Activated naive CD4-positive, alpha-beta T cell treated with anti-CD3 and anti-CD28 coated beads, Interleukin-2, amount 10 ng/mL, durations not matched to agents 7 days and 5 days (primary cell): ENCODE data around the gene GRAMD4.

Experiments used
- CTCF ChIA-PET: fragments of 350-600 bp; sonication (Branson Sonifier 250); formaldehyde crosslinking; loops from one replicate; lab custom pipeline; 2021; ENCODE audit warnings: antibody characterized with exemption; lab: Charles Lee
- DNase-seq: peaks from one replicate; pipeline ENCODE4 v3.0.0-alpha.2; 2020
- H3K27ac Mint-ChIP-seq: one replicate; pipeline ENCODE4 v1.8.0; 2021; ENCODE audit warnings: mild to moderate bottlenecking, moderate library complexity, mixed read lengths
- H3K27me3 Mint-ChIP-seq: one replicate; pipeline ENCODE4 v1.8.0; 2021; ENCODE audit warnings: mild to moderate bottlenecking, mixed read lengths
- H3K36me3 Mint-ChIP-seq: one replicate; pipeline ENCODE4 v1.8.0; 2021; ENCODE audit warnings: mixed read lengths
- H3K4me1 Mint-ChIP-seq: one replicate; pipeline ENCODE4 v1.8.0; 2021; ENCODE audit warnings: mixed read lengths
- H3K4me3 Mint-ChIP-seq: one replicate; pipeline ENCODE4 v1.8.0; 2021; ENCODE audit warnings: mild to moderate bottlenecking, moderate library complexity, mixed read lengths
- H3K9me3 Mint-ChIP-seq: one replicate; pipeline ENCODE4 v1.8.0; 2021; ENCODE audit warnings: mixed read lengths

Gene GRAMD4

GRCh38 chr22:46598737-46599424, 21.3 kb upstream of the GRAMD4 start:
- no peak overlapping the region for H3K27ac Mint-ChIP-seq
- no peak overlapping the region for H3K4me3 Mint-ChIP-seq
- H3K36me3 Mint-ChIP-seq, result peaks cover 3% of the 10 kb centered on the region

DNA sequence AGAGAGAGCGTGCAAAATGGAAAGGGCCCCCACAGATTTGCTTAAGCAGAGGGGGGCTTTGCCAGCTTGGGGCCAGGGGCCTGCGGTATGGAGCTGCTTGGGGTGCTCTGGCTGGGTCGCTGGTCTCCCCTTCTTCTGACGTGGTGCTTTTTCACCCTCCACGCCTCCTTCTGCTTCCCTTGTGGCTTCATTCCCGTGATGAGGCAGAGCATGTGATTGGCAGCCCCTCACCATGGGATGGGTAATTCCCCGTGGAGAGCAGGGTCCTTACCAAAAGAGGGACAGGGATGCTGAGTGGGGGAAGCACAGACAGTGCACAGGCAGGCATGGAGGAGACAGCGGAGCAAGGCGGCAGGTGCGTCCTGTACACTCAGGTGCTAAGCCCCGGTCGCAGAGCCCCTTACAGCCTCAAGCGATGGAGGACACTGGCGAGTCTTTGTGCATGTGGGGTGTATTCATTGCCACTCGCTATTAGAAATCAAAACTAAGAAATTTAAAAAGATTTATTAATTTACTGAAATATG, 19.9 kb upstream of the GRAMD4 start:
- no peak overlapping the region for H3K4me3 Mint-ChIP-seq
- H3K4me1 Mint-ChIP-seq, result peaks cover 19% of the 10 kb centered on the region
- no peak overlapping the region for H3K27ac Mint-ChIP-seq
- CTCF ChIA-PET, result no interaction called here
- peaks cover 23% of the 10 kb centered on the region for H3K27me3 Mint-ChIP-seq
- H3K9me3 Mint-ChIP-seq, result peaks cover 1% of the 10 kb centered on the region
- peaks cover 6% of the 10 kb centered on the region for H3K36me3 Mint-ChIP-seq
- DNase-seq, result no peak

More at GRCh38 chr22:46598737-46599424, 21.3 kb upstream of the GRAMD4 start:
- CTCF ChIA-PET, result no interaction called here
- Mint-ChIP-seq H3K4me1 (peaks cover 20% of the 10 kb centered on the region), H3K27me3 (peaks cover 23% of the 10 kb centered on the region), H3K9me3 (no peaks in the 10 kb centered on the region)
- no peak for DNase-seq

DNA sequence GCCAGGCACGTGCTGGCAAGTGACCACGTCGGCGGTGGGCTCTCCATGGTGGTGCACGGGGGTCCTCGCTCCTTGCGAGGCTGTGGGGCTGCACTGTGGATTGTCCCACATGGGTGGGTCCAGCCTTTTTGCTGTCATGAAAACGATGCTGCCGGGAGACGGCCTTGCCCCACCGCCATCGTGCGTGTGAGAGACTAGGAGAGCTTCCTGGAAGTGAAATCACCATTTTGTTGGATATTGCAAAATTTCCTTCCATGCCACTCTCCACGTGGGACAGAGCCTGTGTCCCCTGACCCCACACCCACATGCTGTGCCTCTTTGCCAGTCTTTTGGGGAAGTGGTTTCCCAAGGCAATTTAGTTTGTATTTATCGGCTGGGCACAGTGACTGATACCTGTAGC, 18.2 kb upstream of the GRAMD4 start:
- Mint-ChIP-seq H3K27me3 (peaks cover 23% of the 10 kb centered on the region), H3K9me3 (peaks cover 1% of the 10 kb centered on the region), H3K4me3 (no peak overlapping the region), H3K27ac (no peak overlapping the region), H3K4me1 (peaks cover 23% of the 10 kb centered on the region), H3K36me3 (peaks cover 6% of the 10 kb centered on the region)
- CTCF ChIA-PET, result no interaction called here
- DNase-seq, result no peak

DNA sequence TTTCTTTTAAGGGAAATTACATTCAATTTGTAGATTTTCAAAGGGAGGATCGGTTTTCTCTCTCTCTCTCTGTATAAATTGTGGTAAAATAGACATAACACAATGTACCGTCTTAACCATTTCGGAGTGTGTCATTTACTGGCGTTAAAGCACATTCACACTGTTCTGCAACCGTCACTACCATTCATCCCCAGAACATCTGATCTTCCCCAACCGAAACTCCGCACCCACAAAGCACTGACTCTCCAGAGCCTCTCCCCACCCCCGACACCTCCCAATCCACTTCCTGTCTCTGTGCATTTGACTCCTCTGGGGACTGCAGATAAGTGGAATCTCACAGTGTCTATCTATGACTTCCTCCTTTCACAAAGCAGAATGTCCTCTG, 15.9 kb upstream of the GRAMD4 start:
- DNase-seq, result peak; percentile 84
- Mint-ChIP-seq H3K4me1 (peaks cover 24% of the 10 kb centered on the region), H3K4me3 (peak overlapping the region; percentile 71), H3K9me3 (peaks cover 1% of the 10 kb centered on the region), H3K36me3 (peaks cover 6% of the 10 kb centered on the region), H3K27me3 (peaks cover 16% of the 10 kb centered on the region), H3K27ac (peak overlapping the region; percentile 94)
- CTCF ChIA-PET, result no interaction called here

GRCh38 chr22:46605117-46605516, 15.1 kb upstream of the GRAMD4 start:
- CTCF ChIA-PET, result no interaction called here
- no peak for DNase-seq
- Mint-ChIP-seq H3K27ac (no peak overlapping the region), H3K4me1 (peaks cover 25% of the 10 kb centered on the region), H3K4me3 (no peak overlapping the region), H3K27me3 (peaks cover 10% of the 10 kb centered on the region), H3K36me3 (peaks cover 6% of the 10 kb centered on the region), H3K9me3 (peaks cover 1% of the 10 kb centered on the region)

GRCh38 chr22:46606886-46607285, 13.3 kb upstream of the GRAMD4 start:
- peaks cover 33% of the 10 kb centered on the region for H3K4me1 Mint-ChIP-seq
- H3K27ac Mint-ChIP-seq, result no peak overlapping the region
- CTCF ChIA-PET, result no interaction called here
- DNase-seq, result no peak
- no peak overlapping the region for H3K4me3 Mint-ChIP-seq
- peaks cover 1% of the 10 kb centered on the region for H3K9me3 Mint-ChIP-seq
- H3K27me3 Mint-ChIP-seq, result no peaks in the 10 kb centered on the region
- H3K36me3 Mint-ChIP-seq, result peaks cover 6% of the 10 kb centered on the region

- CTCF ChIA-PET, result no interaction called here
- H3K9me3 Mint-ChIP-seq, result peaks cover 1% of the 10 kb centered on the region
- peaks cover 40% of the 10 kb centered on the region for H3K4me1 Mint-ChIP-seq
- peaks cover 6% of the 10 kb centered on the region for H3K36me3 Mint-ChIP-seq
- no peak overlapping the region for H3K27ac Mint-ChIP-seq
- no peaks in the 10 kb centered on the region for H3K27me3 Mint-ChIP-seq
- no peak overlapping the region for H3K4me3 Mint-ChIP-seq
- DNase-seq, result no peak
These were observed 12.6 kb upstream of the GRAMD4 start for GRCh38 chr22:46607483-46608114.

DNA sequence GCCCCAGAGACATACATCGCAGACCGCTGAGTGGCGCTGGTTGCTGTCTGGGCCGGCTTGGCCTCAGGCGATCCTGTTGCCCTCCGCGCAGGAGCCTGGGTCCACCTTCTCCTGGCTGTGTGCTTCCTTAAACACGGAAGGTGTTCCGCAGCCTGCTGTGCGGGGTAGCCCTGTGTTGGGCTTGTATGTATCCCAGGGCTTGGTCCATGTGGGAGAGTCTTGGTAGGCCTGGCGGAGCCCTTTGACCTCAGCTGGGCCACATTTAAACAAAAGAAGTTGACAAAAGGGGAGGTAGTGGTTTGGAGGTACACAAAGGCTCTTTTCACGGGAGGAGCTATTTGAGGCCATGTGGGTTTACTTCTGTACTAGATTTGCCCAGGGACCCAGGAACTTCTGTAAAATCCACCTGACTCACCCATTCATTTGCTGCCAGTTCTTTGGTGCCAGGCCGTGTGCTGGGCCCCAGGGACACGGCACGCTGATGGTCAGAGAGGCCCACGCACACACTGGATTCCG, 11.0 kb upstream of the GRAMD4 start:
- CTCF ChIA-PET, result interaction anchor here (1.0 kb wide), 1 partner anchor 45 kb away, joined by 3 read pairs; no protein-coding TSS in a partner anchor
- Mint-ChIP-seq H3K27ac (no peak overlapping the region), H3K4me3 (no peak overlapping the region)

GRCh38 chr22:46609724-46610201, 10.4 kb upstream of the GRAMD4 start:
- H3K9me3 Mint-ChIP-seq, result peaks cover 1% of the 10 kb centered on the region
- H3K27ac Mint-ChIP-seq, result no peak overlapping the region
- CTCF ChIA-PET, result interaction anchor here (1.0 kb wide), 1 partner anchor 46 kb away, joined by 3 read pairs; no protein-coding TSS in a partner anchor
- no peaks in the 10 kb centered on the region for H3K27me3 Mint-ChIP-seq
- DNase-seq, result no peak
- H3K4me1 Mint-ChIP-seq, result peaks cover 50% of the 10 kb centered on the region
- H3K36me3 Mint-ChIP-seq, result peaks cover 4% of the 10 kb centered on the region
- no peak overlapping the region for H3K4me3 Mint-ChIP-seq

More for the DNA sequence above, 11.0 kb upstream of the GRAMD4 start:
- Mint-ChIP-seq H3K27me3 (no peaks in the 10 kb centered on the region), H3K9me3 (peaks cover 1% of the 10 kb centered on the region), H3K36me3 (peaks cover 4% of the 10 kb centered on the region), H3K4me1 (peaks cover 48% of the 10 kb centered on the region)
- no peak for DNase-seq

GRCh38 chr22:46610356-46610755, 9.8 kb upstream of the GRAMD4 start:
- CTCF ChIA-PET, result no interaction called here
- Mint-ChIP-seq H3K36me3 (peaks cover 4% of the 10 kb centered on the region), H3K9me3 (no peaks in the 10 kb centered on the region), H3K4me3 (no peak overlapping the region), H3K4me1 (peaks cover 49% of the 10 kb centered on the region), H3K27me3 (no peaks in the 10 kb centered on the region), H3K27ac (no peak overlapping the region)
- DNase-seq, result no peak

- Mint-ChIP-seq H3K27ac (no peak overlapping the region), H3K36me3 (peaks cover 4% of the 10 kb centered on the region), H3K4me1 (peaks cover 48% of the 10 kb centered on the region), H3K27me3 (no peaks in the 10 kb centered on the region), H3K4me3 (no peak overlapping the region), H3K9me3 (no peaks in the 10 kb centered on the region)
- no peak for DNase-seq
- CTCF ChIA-PET, result interaction anchor here (2.2 kb wide), 1 partner anchor 48 kb away, joined by 10 read pairs; no protein-coding TSS in a partner anchor
These were observed 9.0 kb upstream of the GRAMD4 start for GRCh38 chr22:46611189-46611588.

GRCh38 chr22:46612341-46612903, 7.8 kb upstream of the GRAMD4 start:
- Mint-ChIP-seq H3K4me3 (peak overlapping the region; percentile 85), H3K27me3 (peaks cover 2% of the 10 kb centered on the region), H3K4me1 (peaks cover 46% of the 10 kb centered on the region), H3K27ac (peak overlapping the region; percentile 98), H3K36me3 (peaks cover 4% of the 10 kb centered on the region), H3K9me3 (no peaks in the 10 kb centered on the region)
- DNase-seq, result no peak
- CTCF ChIA-PET, result interaction anchor here (1.1 to 2.2 kb wide), 4 partner anchors 11 to 49 kb away, joined by 3 to 10 read pairs (median 4); no protein-coding TSS in a partner anchor

- H3K27me3 Mint-ChIP-seq, result peaks cover 7% of the 10 kb centered on the region
- H3K36me3 Mint-ChIP-seq, result peaks cover 4% of the 10 kb centered on the region
- CTCF ChIA-PET, result interaction anchor here (1.1 to 2.2 kb wide), 4 partner anchors 10 to 49 kb away, joined by 3 to 10 read pairs (median 4); no protein-coding TSS in a partner anchor
- peak overlapping the region; percentile 85 for H3K4me3 Mint-ChIP-seq
- H3K27ac Mint-ChIP-seq, result peak overlapping the region; percentile 98
- DNase-seq, result peak; percentile 69
- peaks cover 46% of the 10 kb centered on the region for H3K4me1 Mint-ChIP-seq
- no peaks in the 10 kb centered on the region for H3K9me3 Mint-ChIP-seq
These were observed 7.1 kb upstream of the GRAMD4 start for GRCh38 chr22:46612904-46613605.
